ENCODE data around the gene CDH13. TPM values are rescaled to one million over a fixed set of nuclear protein-coding genes. Genes with fewer than 3 reads are reported as not detected.

The CDH13 gene
- total and polyA plus RNA-seq, 7 donors: 6.1 to 30.7 (median 22.8) TPM

GRCh38 chr16:83027973-83028372, 401.2 kb downstream of the CDH13 start:
- Histone ChIP-seq H3K4me1 (peaks cover 7% of the 10 kb centered on the region), H3K9me3 (no peaks in the 10 kb centered on the region), H3K27me3 (ENCODE audit: insufficient read depth in 3 of 3, low read length in 2 of 3) (no peaks in the 10 kb centered on the region), H3K36me3 (ENCODE audit: insufficient read depth in 1 of 2, low read depth in 1 of 2) (peaks cover 0 to 7% of the 10 kb centered on the region in 2 donors), H3K4me3 (no peak overlapping the region), H3K27ac (no peak overlapping the region)
- TF ChIP-seq, protein P1, sequence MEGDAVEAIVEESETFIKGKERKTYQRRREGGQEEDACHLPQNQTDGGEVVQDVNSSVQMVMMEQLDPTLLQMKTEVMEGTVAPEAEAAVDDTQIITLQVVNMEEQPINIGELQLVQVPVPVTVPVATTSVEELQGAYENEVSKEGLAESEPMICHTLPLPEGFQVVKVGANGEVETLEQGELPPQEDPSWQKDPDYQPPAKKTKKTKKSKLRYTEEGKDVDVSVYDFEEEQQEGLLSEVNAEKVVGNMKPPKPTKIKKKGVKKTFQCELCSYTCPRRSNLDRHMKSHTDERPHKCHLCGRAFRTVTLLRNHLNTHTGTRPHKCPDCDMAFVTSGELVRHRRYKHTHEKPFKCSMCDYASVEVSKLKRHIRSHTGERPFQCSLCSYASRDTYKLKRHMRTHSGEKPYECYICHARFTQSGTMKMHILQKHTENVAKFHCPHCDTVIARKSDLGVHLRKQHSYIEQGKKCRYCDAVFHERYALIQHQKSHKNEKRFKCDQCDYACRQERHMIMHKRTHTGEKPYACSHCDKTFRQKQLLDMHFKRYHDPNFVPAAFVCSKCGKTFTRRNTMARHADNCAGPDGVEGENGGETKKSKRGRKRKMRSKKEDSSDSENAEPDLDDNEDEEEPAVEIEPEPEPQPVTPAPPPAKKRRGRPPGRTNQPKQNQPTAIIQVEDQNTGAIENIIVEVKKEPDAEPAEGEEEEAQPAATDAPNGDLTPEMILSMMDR (IDR thresholded peaks at IDR 0.05): no peak
- ATAC-seq: no peak
- 60 to 76% (median 76%) methylated on average over 3 of the region's 3 CpGs for WGBS, 3 donors
- DNase-seq: no peak
- intact Hi-C loops (cut with DNase I): no loop called here

GRCh38 chr16:83029467-83029866, 402.7 kb downstream of the CDH13 start:
- peaks cover 7% of the 10 kb centered on the region for H3K4me1 ChIP-seq
- no peaks in the 10 kb centered on the region for H3K27me3 ChIP-seq (ENCODE audit: insufficient read depth in 3 of 3, low read length in 2 of 3)
- WGBS, 3 donors: 85 to 86% (median 85%) methylated on average over 2 of the region's 2 CpGs
- ATAC-seq: no peak
- no peaks in the 10 kb centered on the region for H3K9me3 ChIP-seq
- DNase-seq: no peak
- TF ChIP-seq, protein P1 (IDR thresholded peaks at IDR 0.05): no peak
- H3K36me3 ChIP-seq (ENCODE audit: insufficient read depth in 1 of 2, low read depth in 1 of 2): peaks cover 0 to 9% of the 10 kb centered on the region in 2 donors
- no peak overlapping the region for H3K4me3 ChIP-seq
- intact Hi-C loops (cut with DNase I): no loop called here
- H3K27ac ChIP-seq: no peak overlapping the region

- H3K27me3 ChIP-seq (ENCODE audit: insufficient read depth in 3 of 3, low read length in 2 of 3): no peaks in the 10 kb centered on the region
- no peaks in the 10 kb centered on the region for H3K9me3 ChIP-seq
- intact Hi-C loops (cut with DNase I): no loop called here
- no peaks in the 10 kb centered on the region for H3K4me1 ChIP-seq
- 83 to 93% (median 87%) methylated on average over 3 of the region's 3 CpGs for WGBS, 3 donors
- no peak overlapping the region for H3K4me3 ChIP-seq
- peaks cover 0 to 9% of the 10 kb centered on the region in 2 donors for H3K36me3 ChIP-seq (ENCODE audit: insufficient read depth in 1 of 2, low read depth in 1 of 2)
- no peak for DNase-seq
- TF ChIP-seq, protein P1 (IDR thresholded peaks at IDR 0.05): no peak
- no peak overlapping the region for H3K27ac ChIP-seq
- peak in 1 of 4 donors; percentile 31 for ATAC-seq
Observed at GRCh38 chr16:83031524-83031923, 404.8 kb downstream of the CDH13 start.

GRCh38 chr16:83037102-83037501, 410.3 kb downstream of the CDH13 start:
- ATAC-seq (no peak), DNase-seq (no peak)
- intact Hi-C loops (cut with DNase I): no loop called here
- Histone ChIP-seq H3K4me3 (no peak overlapping the region), H3K36me3 (ENCODE audit: insufficient read depth in 1 of 2, low read depth in 1 of 2) (peaks cover 0 to 9% of the 10 kb centered on the region in 2 donors), H3K9me3 (no peaks in the 10 kb centered on the region), H3K27me3 (ENCODE audit: insufficient read depth in 3 of 3, low read length in 2 of 3) (no peaks in the 10 kb centered on the region), H3K4me1 (no peaks in the 10 kb centered on the region), H3K27ac (no peak overlapping the region)
- TF ChIP-seq, protein P1 (IDR thresholded peaks at IDR 0.05): no peak
- WGBS, 3 donors: 41 to 51% (median 47%) methylated on average over 2 of the region's 2 CpGs

GRCh38 chr16:83037884-83038283, 411.1 kb downstream of the CDH13 start:
- WGBS, 3 donors: 93 to 98% (median 96%) methylated on average over 2 of the region's 2 CpGs
- TF ChIP-seq, protein P1 (IDR thresholded peaks at IDR 0.05): no peak
- intact Hi-C loops (cut with DNase I): no loop called here
- ATAC-seq: no peak
- H3K4me1 ChIP-seq: no peaks in the 10 kb centered on the region
- peaks cover 0 to 3% of the 10 kb centered on the region in 2 donors for H3K36me3 ChIP-seq (ENCODE audit: insufficient read depth in 1 of 2, low read depth in 1 of 2)
- no peaks in the 10 kb centered on the region for H3K27me3 ChIP-seq (ENCODE audit: insufficient read depth in 3 of 3, low read length in 2 of 3)
- DNase-seq: no peak
- H3K4me3 ChIP-seq: no peak overlapping the region
- H3K9me3 ChIP-seq: no peaks in the 10 kb centered on the region
- H3K27ac ChIP-seq: no peak overlapping the region

Data from psoas muscle (tissue), 8 donors.